HUES48 (cell line): ENCODE results near the gene CC2D2B.
"Not testable (repeated sequence)": the region's sequence is repeated elsewhere in the genome, so short reads cannot be mapped to it uniquely, and the experiment has no call there.

Experiments used
- H3K27ac ChIP-seq: one replicate; pipeline ENCODE4 v1.7.0; 2013; ENCODE audit warnings: low read depth, low read length, inconsistent platforms
- H3K27me3 ChIP-seq: 2 replicates; pipeline ENCODE4 v1.6.1; 2013; ENCODE audit warnings: mild to moderate bottlenecking, low read length; ENCODE audit not compliant: control insufficient read depth, insufficient read depth
- H3K36me3 ChIP-seq: 2 replicates; pipeline ENCODE4 v1.6.1; 2013; ENCODE audit warnings: low read length; ENCODE audit not compliant: control insufficient read depth, insufficient read depth
- H3K4me1 ChIP-seq: 2 replicates; pipeline ENCODE4 v1.6.1; 2013; ENCODE audit warnings: mild to moderate bottlenecking, low read length; ENCODE audit not compliant: control insufficient read depth, insufficient read depth
- H3K4me3 ChIP-seq: 2 replicates; pipeline ENCODE4 v1.5.1; 2013; ENCODE audit warnings: mild to moderate bottlenecking, low read depth, low read length
- H3K9ac ChIP-seq: 2 replicates; pipeline ENCODE4 v1.6.1; 2013; ENCODE audit warnings: mild to moderate bottlenecking, low read depth, low read length, moderate library complexity
- H3K9me3 ChIP-seq: 2 replicates; pipeline ENCODE4 v1.6.1; 2013; ENCODE audit warnings: low read length; ENCODE audit not compliant: control insufficient read depth, insufficient read depth

CC2D2B gene

GRCh38 chr10:96047004-96047649, 139.4 kb downstream of the CC2D2B start:
- Histone ChIP-seq H3K4me1 (peaks cover 15% of the 10 kb centered on the region; the same call in 1 of the 2 replicates), H3K4me3 (no peak overlapping the region)

GRCh38 chr10:96047925-96048324, 140.2 kb downstream of the CC2D2B start:
- H3K4me3 ChIP-seq: not testable (repeated sequence)
- peaks cover 61% of the 10 kb centered on the region for H3K36me3 ChIP-seq

More at GRCh38 chr10:96047004-96047649, 139.4 kb downstream of the CC2D2B start:
- no peaks in the 10 kb centered on the region for H3K9me3 ChIP-seq
- no peak overlapping the region for H3K9ac ChIP-seq
- no peak overlapping the region for H3K27ac ChIP-seq
- peaks cover 8% of the 10 kb centered on the region for H3K27me3 ChIP-seq
- H3K36me3 ChIP-seq: peaks cover 54% of the 10 kb centered on the region

GRCh38 chr10:96049340-96049739, 141.6 kb downstream of the CC2D2B start:
- Histone ChIP-seq H3K27me3 (no peaks in the 10 kb centered on the region), H3K27ac (no peak overlapping the region), H3K4me3 (no peak overlapping the region), H3K9ac (no peak overlapping the region), H3K4me1 (peaks cover 20% of the 10 kb centered on the region; the same call in 1 of the 2 replicates), H3K9me3 (no peaks in the 10 kb centered on the region), H3K36me3 (peaks cover 68% of the 10 kb centered on the region)

More at GRCh38 chr10:96047925-96048324, 140.2 kb downstream of the CC2D2B start:
- not testable (repeated sequence) for H3K9ac ChIP-seq, H3K27ac ChIP-seq, H3K27me3 ChIP-seq, H3K9me3 ChIP-seq
- H3K4me1 ChIP-seq: peaks cover 20% of the 10 kb centered on the region; the same call in 1 of the 2 replicates

- no peaks in the 10 kb centered on the region for H3K9me3 ChIP-seq
- H3K4me1 ChIP-seq: peaks cover 5% of the 10 kb centered on the region; the same call in 1 of the 2 replicates
- no peak overlapping the region for H3K4me3 ChIP-seq
- H3K36me3 ChIP-seq: peaks cover 74% of the 10 kb centered on the region
- H3K9ac ChIP-seq: no peak overlapping the region
- no peak overlapping the region for H3K27ac ChIP-seq
- no peaks in the 10 kb centered on the region for H3K27me3 ChIP-seq
These were observed 146.2 kb downstream of the CC2D2B start for GRCh38 chr10:96053985-96054384.

GRCh38 chr10:96056787-96057186, 149.0 kb downstream of the CC2D2B start:
- H3K36me3 ChIP-seq: peaks cover 76% of the 10 kb centered on the region
- H3K27ac ChIP-seq: no peak overlapping the region
- no peaks in the 10 kb centered on the region for H3K27me3 ChIP-seq
- no peak overlapping the region for H3K4me3 ChIP-seq
- H3K9me3 ChIP-seq: no peaks in the 10 kb centered on the region
- no peak overlapping the region for H3K9ac ChIP-seq
- peaks cover 5% of the 10 kb centered on the region; the same call in 1 of the 2 replicates for H3K4me1 ChIP-seq

- H3K27me3 ChIP-seq: no peaks in the 10 kb centered on the region
- 0 out of 2 replicates have a peak, but pooled peaks cover 3% of the 10 kb centered on the region for H3K4me1 ChIP-seq
- H3K36me3 ChIP-seq: peaks cover 56% of the 10 kb centered on the region
These were observed 153.5 kb downstream of the CC2D2B start for GRCh38 chr10:96061232-96061631.

GRCh38 chr10:96072674-96073073, 164.9 kb downstream of the CC2D2B start:
- H3K27me3 ChIP-seq: 0 out of 2 replicates have a peak, but pooled peaks cover 3% of the 10 kb centered on the region
- H3K27ac ChIP-seq: no peak overlapping the region
- H3K4me1 ChIP-seq: peaks cover 21% of the 10 kb centered on the region
- H3K36me3 ChIP-seq: no peaks in the 10 kb centered on the region
- H3K9me3 ChIP-seq: no peaks in the 10 kb centered on the region
- no peak overlapping the region for H3K4me3 ChIP-seq
- H3K9ac ChIP-seq: no peak overlapping the region

More at GRCh38 chr10:96061232-96061631, 153.5 kb downstream of the CC2D2B start:
- H3K27ac ChIP-seq: no peak overlapping the region
- no peaks in the 10 kb centered on the region for H3K9me3 ChIP-seq
- no peak overlapping the region for H3K4me3 ChIP-seq
- no peak overlapping the region for H3K9ac ChIP-seq

GRCh38 chr10:96073722-96074121, 165.9 kb downstream of the CC2D2B start:
- Histone ChIP-seq H3K9ac (no peak overlapping the region), H3K36me3 (no peaks in the 10 kb centered on the region), H3K4me3 (no peak overlapping the region), H3K9me3 (no peaks in the 10 kb centered on the region), H3K4me1 (peaks cover 22% of the 10 kb centered on the region), H3K27ac (no peak overlapping the region), H3K27me3 (0 out of 2 replicates have a peak, but pooled peaks cover 3% of the 10 kb centered on the region)

- Histone ChIP-seq H3K4me3 (no peak overlapping the region), H3K4me1 (peaks cover 22% of the 10 kb centered on the region), H3K9me3 (no peaks in the 10 kb centered on the region), H3K27ac (no peak overlapping the region), H3K9ac (no peak overlapping the region), H3K36me3 (no peaks in the 10 kb centered on the region), H3K27me3 (0 out of 2 replicates have a peak, but pooled peaks cover 3% of the 10 kb centered on the region)
These were observed 167.0 kb downstream of the CC2D2B start for GRCh38 chr10:96074776-96075175.

GRCh38 chr10:96075977-96076376, 168.2 kb downstream of the CC2D2B start:
- peaks cover 22% of the 10 kb centered on the region for H3K4me1 ChIP-seq
- H3K4me3 ChIP-seq: no peak overlapping the region
- H3K27me3 ChIP-seq: 0 out of 2 replicates have a peak, but pooled peaks cover 3% of the 10 kb centered on the region
- H3K9me3 ChIP-seq: no peaks in the 10 kb centered on the region
- no peak overlapping the region for H3K27ac ChIP-seq
- H3K9ac ChIP-seq: no peak overlapping the region
- no peaks in the 10 kb centered on the region for H3K36me3 ChIP-seq

GRCh38 chr10:96077156-96077555, 169.4 kb downstream of the CC2D2B start:
- Histone ChIP-seq H3K36me3 (no peaks in the 10 kb centered on the region), H3K4me3 (no peak overlapping the region), H3K27me3 (0 out of 2 replicates have a peak, but pooled peaks cover 3% of the 10 kb centered on the region), H3K9ac (no peak overlapping the region), H3K27ac (no peak overlapping the region), H3K4me1 (peaks cover 22% of the 10 kb centered on the region), H3K9me3 (no peaks in the 10 kb centered on the region)
